Type B pancreatic cell (in vitro differentiated cells): ENCODE data around the gene HPS3. TPM values are rescaled to one million over a fixed set of nuclear protein-coding genes. Genes with fewer than 3 reads are reported as not detected.
A peak's percentile ranks its signal among the peaks of the same experiment; 100 is the strongest.

Source experiments
- DNase-seq: peaks from one replicate; pipeline ENCODE4 v3.0.0; 2021; ENCODE audit warnings: mixed read lengths; ENCODE audit not compliant: unreplicated experiment; ENCODE audit errors: extremely low spot score
- H3K27ac Mint-ChIP-seq: 2 replicates; pipeline ENCODE4 v1.8.0; 2021; ENCODE audit warnings: mild to moderate bottlenecking, mixed read lengths
- H3K27me3 Mint-ChIP-seq: 2 replicates; pipeline ENCODE4 v1.8.0; 2021; ENCODE audit warnings: mixed read lengths
- H3K36me3 Mint-ChIP-seq: 2 replicates; pipeline ENCODE4 v1.8.0; 2021; ENCODE audit warnings: mixed read lengths
- H3K4me1 Mint-ChIP-seq: one replicate; pipeline ENCODE4 v1.8.0; 2021; ENCODE audit warnings: mixed read lengths; ENCODE audit not compliant: unreplicated experiment
- H3K4me3 Mint-ChIP-seq: 2 replicates; pipeline ENCODE4 v1.8.0; 2021; ENCODE audit warnings: mild to moderate bottlenecking, mixed read lengths
- H3K9me3 Mint-ChIP-seq: 2 replicates; pipeline ENCODE4 v1.8.0; 2021; ENCODE audit warnings: mixed read lengths
- CTCF ChIP-seq: fragments of 200-600 bp; sonication (generic); conservative IDR thresholded peaks from 2 replicates; pipeline ENCODE4 v1.5.0; 2021; ENCODE audit warnings: antibody characterized with exemption, mild to moderate bottlenecking
- total RNA-seq: library from RNA; stranded (reverse); gene quantifications from 2 replicates; pipeline ENCODE4 v1.2.1, GENCODE V29; 2021; ENCODE audit warnings: low replicate concordance

The HPS3 gene
- total RNA-seq, 1 donor from 2014 or later: 18.2 TPM

GRCh38 chr3:149085828-149086231 is 43.6 kb upstream of the HPS3 start:
- no peak for TF ChIP-seq CTCF
- Mint-ChIP-seq H3K27ac (peak overlapping the region; percentile 87), H3K4me1 (peaks cover 17% of the 10 kb centered on the region), H3K4me3 (peak overlapping the region; percentile 99), H3K27me3 (no peaks in the 10 kb centered on the region), H3K9me3 (peaks cover 12% of the 10 kb centered on the region), H3K36me3 (peaks cover 23% of the 10 kb centered on the region)
- no peak for DNase-seq

GRCh38 chr3:149086232-149086988 is 43.0 kb upstream of the HPS3 start, which contains the start of gene HLTF:
Gene HLTF (minus strand): TSS chr3:149086533. CDS start chr3:149086336, 197 bp downstream.
- Mint-ChIP-seq H3K27me3 (no peaks in the 10 kb centered on the region), H3K9me3 (peaks cover 12% of the 10 kb centered on the region), H3K27ac (peak within 1 kb of the TSS; percentile 87), H3K4me3 (peak within 1 kb of the TSS; percentile 99), H3K4me1 (peaks cover 17% of the 10 kb centered on the region), H3K36me3 (peaks cover 23% of the 10 kb centered on the region)
- TF ChIP-seq CTCF: no peak
- peak; percentile 93 for DNase-seq

- H3K4me3 Mint-ChIP-seq: no peak overlapping the region
- peaks cover 12% of the 10 kb centered on the region for H3K9me3 Mint-ChIP-seq
- no peaks in the 10 kb centered on the region for H3K27me3 Mint-ChIP-seq
- no peak for TF ChIP-seq CTCF
- H3K27ac Mint-ChIP-seq: no peak overlapping the region
- H3K4me1 Mint-ChIP-seq: peaks cover 17% of the 10 kb centered on the region
- no peak for DNase-seq
- peaks cover 22% of the 10 kb centered on the region for H3K36me3 Mint-ChIP-seq
These were observed 42.2 kb upstream of the HPS3 start for GRCh38 chr3:149087208-149087607.

- Mint-ChIP-seq H3K4me3 (no peak overlapping the region), H3K9me3 (peaks cover 8% of the 10 kb centered on the region), H3K36me3 (peaks cover 11% of the 10 kb centered on the region), H3K27ac (no peak overlapping the region), H3K27me3 (no peaks in the 10 kb centered on the region), H3K4me1 (peaks cover 13% of the 10 kb centered on the region)
- TF ChIP-seq CTCF: no peak
- no peak for DNase-seq
These were observed 40.0 kb upstream of the HPS3 start for GRCh38 chr3:149089395-149089794.

GRCh38 chr3:149090461-149090860 is 39.0 kb upstream of the HPS3 start:
- no peak for TF ChIP-seq CTCF
- Mint-ChIP-seq H3K4me1 (peaks cover 4% of the 10 kb centered on the region), H3K27me3 (no peaks in the 10 kb centered on the region), H3K4me3 (no peak overlapping the region), H3K27ac (no peak overlapping the region), H3K9me3 (peaks cover 4% of the 10 kb centered on the region), H3K36me3 (peaks cover 3% of the 10 kb centered on the region)
- no peak for DNase-seq
